Muscle of leg (tissue), 11 donors: ENCODE data around the gene KANSL1. TPM values are rescaled to one million over a fixed set of nuclear protein-coding genes. Genes with fewer than 3 reads are reported as not detected.
A peak's percentile ranks its signal among the peaks of the same experiment; 100 is the strongest.
"Not testable (repeated sequence)": the region's sequence is repeated elsewhere in the genome, so short reads cannot be mapped to it uniquely, and the experiment has no call there.

Source experiments
- DNase-seq: peaks from one replicate; pipeline ENCODE4 v3.0.0; 2013
- H3K27ac ChIP-seq: one replicate; pipeline ENCODE4 v1.5.1; 2013; ENCODE audit warnings: mild to moderate bottlenecking, low read length, control low read depth
- H3K27me3 ChIP-seq: one replicate; pipeline ENCODE4 v1.6.1; 2013; ENCODE audit warnings: low read length; ENCODE audit not compliant: control insufficient read depth, insufficient read depth
- H3K36me3 ChIP-seq: one replicate; pipeline ENCODE4 v1.6.1; 2013; ENCODE audit warnings: low read length; ENCODE audit not compliant: control insufficient read depth, insufficient read depth
- H3K4me1 ChIP-seq: one replicate; pipeline ENCODE4 v1.6.1; 2013; ENCODE audit warnings: low read length; ENCODE audit not compliant: control insufficient read depth, insufficient read depth
- H3K4me3 ChIP-seq: one replicate; pipeline ENCODE4 v1.5.1; 2013; ENCODE audit warnings: low read length, control low read depth
- H3K9me3 ChIP-seq: replicated peaks from 2 replicates; pipeline ENCODE4 v1.6.1; 2013; ENCODE audit warnings: low read depth, low read length; ENCODE audit not compliant: control insufficient read depth
- whole genome bisulfite sequencing: methylation state at CpG from one replicate; pipeline ENCODE4 v1.1.5; 2013; ENCODE audit warnings: missing lambda C conversion rate; ENCODE audit not compliant: insufficient coverage; 5-methylcytosine and 5-hydroxymethylcytosine counted together
- polyA plus RNA-seq, 8 donors: library from polyadenylated mRNA; unstranded; fragments of 120-200 nt; gene quantifications; one replicate each; pipeline versions ENCODE4 v1.2.1 to v1.2.3, GENCODE V29; 2013; ENCODE audit warnings: inconsistent platforms in 1 of 8, low replicate concordance in 1 of 8; ENCODE audit not compliant: insufficient read length in 8 of 8, insufficient read depth in 1 of 8
- total RNA-seq: library from RNA; stranded (reverse); fragments of 120-200 nt; gene quantifications from one replicate; pipeline ENCODE4 v1.2.4, GENCODE V29; 2013

Gene KANSL1
- total and polyA plus RNA-seq, 9 donors = 27.9 to 76.6 (median 32.2) TPM

DNA sequence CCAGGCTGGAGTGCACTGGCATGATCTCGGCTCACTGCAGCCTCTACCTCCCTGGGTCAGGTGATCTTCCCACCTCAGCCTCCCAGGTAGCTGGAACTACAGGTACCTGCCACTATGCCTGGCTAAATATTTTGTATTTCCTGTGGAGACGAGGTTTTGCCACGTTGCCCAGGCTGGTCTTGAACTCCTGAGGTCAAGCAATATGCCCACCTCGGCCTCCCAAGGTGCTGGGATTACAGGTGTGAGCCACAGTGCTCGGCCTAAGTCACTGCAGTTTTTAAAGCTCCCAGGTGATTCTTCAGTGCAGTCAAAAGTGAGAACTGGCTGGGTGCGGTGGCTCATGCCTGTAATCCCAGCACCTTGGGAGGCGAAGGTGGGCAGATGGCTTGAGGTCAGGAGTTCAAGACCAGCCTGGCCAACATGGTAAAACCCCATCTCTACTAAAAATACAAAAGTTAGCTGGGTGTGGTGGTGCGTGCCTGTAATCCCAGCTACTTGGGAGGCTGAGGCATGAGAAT lies 173.8 kb downstream of the KANSL1 start:
- not testable (repeated sequence) for DNase-seq, H3K27ac ChIP-seq

DNA sequence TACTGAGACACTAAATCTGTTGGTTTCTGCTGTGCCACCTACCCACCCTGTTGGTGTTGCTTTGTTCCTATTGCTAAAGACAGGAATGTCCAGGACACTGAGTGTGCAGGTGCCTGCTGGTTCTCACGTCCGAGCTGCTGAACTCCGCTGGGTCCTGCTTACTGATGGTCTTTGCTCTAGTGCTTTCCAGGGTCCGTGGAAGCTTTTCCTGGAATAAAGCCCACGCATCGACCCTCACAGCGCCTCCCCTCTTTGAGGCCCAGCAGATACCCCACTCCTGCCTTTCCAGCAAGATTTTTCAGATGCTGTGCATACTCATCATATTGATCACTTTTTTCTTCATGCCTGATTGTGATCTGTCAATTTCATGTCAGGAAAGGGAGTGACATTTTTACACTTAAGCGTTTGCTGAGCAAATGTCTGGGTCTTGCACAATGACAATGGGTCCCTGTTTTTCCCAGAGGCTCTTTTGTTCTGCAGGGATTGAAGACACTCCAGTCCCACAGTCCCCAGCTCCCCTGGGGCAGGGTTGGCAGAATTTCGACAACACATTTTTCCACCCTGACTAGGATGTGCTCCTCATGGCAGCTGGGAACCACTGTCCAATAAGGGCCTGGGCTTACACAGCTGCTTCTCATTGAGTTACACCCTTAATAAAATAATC lies 179.6 kb downstream of the KANSL1 start:
- Histone ChIP-seq H3K27me3 (peaks cover 2% of the 10 kb centered on the region), H3K27ac (no peak overlapping the region), H3K36me3 (no peaks in the 10 kb centered on the region), H3K9me3 (no peaks in the 10 kb centered on the region), H3K4me1 (peaks cover 27% of the 10 kb centered on the region), H3K4me3 (no peak overlapping the region)
- WGBS = 40% methylated on average over 9 of the region's 9 CpGs
- DNase-seq = peak; percentile 80

More for the DNA sequence above, 173.8 kb downstream of the KANSL1 start:
- H3K4me3 ChIP-seq, H3K9me3 ChIP-seq, H3K27me3 ChIP-seq: not testable (repeated sequence)
- Histone ChIP-seq H3K4me1 (peaks cover 14% of the 10 kb centered on the region), H3K36me3 (peaks cover 12% of the 10 kb centered on the region)
- 96% methylated on average over 4 of the region's 8 CpGs for WGBS

DNA sequence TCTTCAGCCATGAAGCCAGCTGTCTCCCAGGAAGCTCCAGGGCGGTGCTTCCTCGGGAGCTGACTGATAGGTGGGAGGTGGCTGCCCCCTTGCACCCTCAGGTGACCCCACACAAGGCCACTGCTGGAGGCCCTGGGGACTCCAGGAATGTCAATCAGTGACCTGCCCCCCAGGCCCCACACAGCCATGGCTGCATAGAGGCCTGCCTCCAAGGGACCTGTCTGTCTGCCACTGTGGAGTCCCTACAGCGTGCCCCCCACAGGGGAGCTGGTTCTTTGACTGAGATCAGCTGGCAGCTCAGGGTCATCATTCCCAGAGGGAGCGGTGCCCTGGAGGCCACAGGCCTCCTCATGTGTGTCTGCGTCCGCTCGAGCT lies 180.1 kb downstream of the KANSL1 start:
- no peak overlapping the region for H3K4me3 ChIP-seq
- H3K4me1 ChIP-seq = peaks cover 27% of the 10 kb centered on the region
- peaks cover 2% of the 10 kb centered on the region for H3K27me3 ChIP-seq
- H3K27ac ChIP-seq = no peak overlapping the region
- WGBS = 79% methylated on average over 5 of the region's 7 CpGs
- H3K9me3 ChIP-seq = no peaks in the 10 kb centered on the region
- no peak for DNase-seq
- H3K36me3 ChIP-seq = no peaks in the 10 kb centered on the region

DNA sequence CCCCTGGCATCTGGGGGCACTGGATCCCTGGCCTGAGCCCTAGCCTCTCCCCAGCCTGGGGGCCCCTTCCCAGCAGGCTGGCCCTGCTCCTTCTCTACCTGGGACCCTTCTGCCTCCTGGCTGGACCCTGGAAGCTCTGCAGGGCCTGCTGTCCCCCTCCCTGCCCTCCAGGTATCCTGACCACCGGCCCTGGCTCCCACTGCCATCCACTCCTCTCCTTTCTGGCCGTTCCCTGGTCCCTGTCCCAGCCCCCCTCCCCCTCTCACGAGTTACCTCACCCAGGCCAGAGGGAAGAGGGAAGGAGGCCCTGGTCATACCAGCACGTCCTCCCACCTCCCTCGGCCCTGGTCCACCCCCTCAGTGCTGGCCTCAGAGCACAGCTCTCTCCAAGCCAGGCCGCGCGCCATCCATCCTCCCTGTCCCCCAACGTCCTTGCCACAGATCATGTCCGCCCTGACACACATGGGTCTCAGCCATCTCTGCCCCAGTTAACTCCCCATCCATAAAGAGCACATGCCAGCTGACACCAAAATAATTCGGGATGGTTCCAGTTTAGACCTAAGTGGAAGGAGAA lies 180.6 kb downstream of the KANSL1 start:
- WGBS = 86% methylated on average over 8 of the region's 11 CpGs
- no peaks in the 10 kb centered on the region for H3K9me3 ChIP-seq
- no peak for DNase-seq
- H3K27me3 ChIP-seq = peaks cover 2% of the 10 kb centered on the region
- no peak overlapping the region for H3K4me3 ChIP-seq
- no peak overlapping the region for H3K27ac ChIP-seq
- peaks cover 27% of the 10 kb centered on the region for H3K4me1 ChIP-seq
- H3K36me3 ChIP-seq = no peaks in the 10 kb centered on the region

DNA sequence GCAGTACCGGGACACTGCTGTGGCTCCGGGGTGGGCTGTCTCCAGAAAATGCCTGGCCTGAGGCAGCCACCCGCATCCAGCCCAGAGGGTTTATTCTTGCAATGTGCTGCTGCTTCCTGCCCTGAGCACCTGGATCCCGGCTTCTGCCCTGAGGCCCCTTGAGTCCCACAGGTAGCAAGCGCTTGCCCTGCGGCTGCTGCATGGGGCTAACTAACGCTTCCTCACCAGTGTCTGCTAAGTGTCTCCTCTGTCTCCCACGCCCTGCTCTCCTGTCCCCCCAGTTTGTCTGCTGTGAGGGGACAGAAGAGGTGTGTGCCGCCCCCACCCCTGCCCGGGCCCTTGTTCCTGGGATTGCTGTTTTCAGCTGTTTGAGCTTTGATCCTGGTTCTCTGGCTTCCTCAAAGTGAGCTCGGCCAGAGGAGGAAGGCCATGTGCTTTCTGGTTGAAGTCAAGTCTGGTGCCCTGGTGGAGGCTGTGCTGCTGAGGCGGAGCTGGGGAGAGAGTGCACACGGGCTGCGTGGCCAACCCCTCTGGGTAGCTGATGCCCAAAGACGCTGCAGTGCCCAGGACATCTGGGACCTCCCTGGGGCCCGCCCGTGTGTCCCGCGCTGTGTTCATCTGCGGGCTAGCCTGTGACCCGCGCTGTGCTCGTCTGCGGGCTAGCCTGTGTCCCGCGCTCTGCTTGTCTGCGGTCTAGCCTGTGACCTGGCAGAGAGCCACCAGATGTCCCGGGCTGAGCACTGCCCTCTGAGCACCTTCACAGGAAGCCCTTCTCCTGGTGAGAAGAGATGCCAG lies 181.3 kb downstream of the KANSL1 start:
- Histone ChIP-seq H3K36me3 (no peaks in the 10 kb centered on the region), H3K4me3 (no peak overlapping the region), H3K27ac (no peak overlapping the region), H3K27me3 (peaks cover 2% of the 10 kb centered on the region), H3K4me1 (peaks cover 26% of the 10 kb centered on the region), H3K9me3 (no peaks in the 10 kb centered on the region)
- 77% methylated on average over 28 of the region's 28 CpGs for WGBS
- DNase-seq = no peak

GRCh38 chr17:46010597-46011186 lies 182.5 kb downstream of the KANSL1 start:
- Histone ChIP-seq H3K9me3 (no peaks in the 10 kb centered on the region), H3K4me1 (peaks cover 18% of the 10 kb centered on the region), H3K27me3 (peaks cover 2% of the 10 kb centered on the region), H3K36me3 (no peaks in the 10 kb centered on the region), H3K4me3 (no peak overlapping the region), H3K27ac (no peak overlapping the region)
- no peak for DNase-seq
- WGBS = 76% methylated on average over 13 of the region's 16 CpGs

GRCh38 chr17:46009681-46010596 lies 183.3 kb downstream of the KANSL1 start:
- Histone ChIP-seq H3K27me3 (peaks cover 2% of the 10 kb centered on the region), H3K4me1 (peaks cover 18% of the 10 kb centered on the region), H3K27ac (no peak overlapping the region), H3K36me3 (no peaks in the 10 kb centered on the region), H3K9me3 (no peaks in the 10 kb centered on the region), H3K4me3 (no peak overlapping the region)
- WGBS = 75% methylated on average over 20 of the region's 33 CpGs
- no peak for DNase-seq

- no peak overlapping the region for H3K4me3 ChIP-seq
- no peaks in the 10 kb centered on the region for H3K9me3 ChIP-seq
- H3K36me3 ChIP-seq = no peaks in the 10 kb centered on the region
- WGBS = 88% methylated on average over 6 of the region's 9 CpGs
- no peak for DNase-seq
- peaks cover 17% of the 10 kb centered on the region for H3K4me1 ChIP-seq
- peaks cover 2% of the 10 kb centered on the region for H3K27me3 ChIP-seq
- H3K27ac ChIP-seq = no peak overlapping the region
Observed at GRCh38 chr17:46008591-46008990, 184.6 kb downstream of the KANSL1 start.

DNA sequence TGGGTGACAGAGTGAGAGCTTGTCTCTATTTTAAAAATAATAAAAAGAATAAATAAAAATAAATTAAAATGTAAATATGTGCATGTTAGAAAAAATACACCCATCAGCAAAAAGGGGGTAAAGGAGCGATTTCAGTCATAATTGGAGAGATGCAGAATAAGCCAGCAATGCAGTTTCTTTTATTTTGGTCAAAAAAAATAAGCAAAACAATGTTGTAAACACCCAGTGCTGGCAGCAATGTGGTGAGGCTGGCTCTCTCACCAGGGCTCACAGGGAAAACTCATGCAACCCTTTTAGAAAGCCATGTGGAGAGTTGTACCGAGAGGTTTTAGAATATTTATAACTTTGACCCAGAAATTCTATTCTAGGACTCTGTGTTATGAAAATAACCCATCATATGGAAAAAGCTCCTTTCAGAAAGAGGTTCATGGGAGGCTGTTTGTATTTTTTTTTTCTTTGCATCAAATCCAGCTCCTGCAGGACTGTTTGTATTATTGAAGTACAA lies 185.7 kb downstream of the KANSL1 start:
- DNase-seq = no peak
- H3K4me3 ChIP-seq = no peak overlapping the region
- peaks cover 14% of the 10 kb centered on the region for H3K4me1 ChIP-seq
- no peak overlapping the region for H3K27ac ChIP-seq
- H3K27me3 ChIP-seq = peaks cover 2% of the 10 kb centered on the region
- WGBS = no CpG with 5 or more reads among the region's 2 CpGs
- no peaks in the 10 kb centered on the region for H3K36me3 ChIP-seq
- H3K9me3 ChIP-seq = no peaks in the 10 kb centered on the region
